NCI-H82 treated with DMSO at 0.1 percent for 48 hours (cell line): ENCODE results near the gene SLC39A10.
"Not testable (repeated sequence)": the region's sequence is repeated elsewhere in the genome, so short reads cannot be mapped to it uniquely, and the experiment has no call there.

Source experiments
- DNase-seq: peaks from one replicate; lab custom pipeline; 2025; ENCODE audit not compliant: unreplicated experiment; lab: John Stamatoyannopoulos, UW

SLC39A10 gene

GRCh38 chr2:195656859-195657633 is at the start of gene SLC39A10:
SLC39A10 (plus strand) TSS chr2:195657226; CDS start chr2:195680043, 22,817 bp downstream.
- DNase-seq, result peak; percentile 96

- DNase-seq, result no peak
Observed at GRCh38 chr2:195608768-195609454, 48.1 kb upstream of the SLC39A10 start.

GRCh38 chr2:195610717-195611116 is 46.3 kb upstream of the SLC39A10 start:
- no peak for DNase-seq

- no peak for DNase-seq
Observed at GRCh38 chr2:195612611-195613495, 44.2 kb upstream of the SLC39A10 start.

- DNase-seq, result no peak
Observed at GRCh38 chr2:195613922-195614321, 43.1 kb upstream of the SLC39A10 start.

- no peak for DNase-seq
Observed at GRCh38 chr2:195619590-195619989, 37.4 kb upstream of the SLC39A10 start.

- no peak for DNase-seq
Observed at GRCh38 chr2:195620501-195620900, 36.5 kb upstream of the SLC39A10 start.

- no peak for DNase-seq
Observed at GRCh38 chr2:195622966-195623365, 34.1 kb upstream of the SLC39A10 start.

- DNase-seq, result no peak
Observed at GRCh38 chr2:195626507-195626906, 30.5 kb upstream of the SLC39A10 start.

- DNase-seq, result no peak
Observed at GRCh38 chr2:195628666-195629065, 28.4 kb upstream of the SLC39A10 start.

- DNase-seq, result no peak
Observed at GRCh38 chr2:195632856-195633572, 24.0 kb upstream of the SLC39A10 start.

- DNase-seq, result no peak
Observed at GRCh38 chr2:195633573-195633870, 23.5 kb upstream of the SLC39A10 start.

- DNase-seq, result no peak
Observed at GRCh38 chr2:195633974-195634373, 23.1 kb upstream of the SLC39A10 start.

- no peak for DNase-seq
Observed at GRCh38 chr2:195636890-195637289, 20.1 kb upstream of the SLC39A10 start.

GRCh38 chr2:195638750-195639149 is 18.3 kb upstream of the SLC39A10 start:
- no peak for DNase-seq

- no peak for DNase-seq
Observed at GRCh38 chr2:195639238-195639858, 17.7 kb upstream of the SLC39A10 start.

- DNase-seq, result no peak
Observed at GRCh38 chr2:195639959-195640358, 17.1 kb upstream of the SLC39A10 start.

- DNase-seq, result no peak
Observed at GRCh38 chr2:195642027-195642678, 14.9 kb upstream of the SLC39A10 start.

- no peak for DNase-seq
Observed at GRCh38 chr2:195642679-195643068, 14.4 kb upstream of the SLC39A10 start.

GRCh38 chr2:195644708-195645107 is 12.3 kb upstream of the SLC39A10 start:
- not testable (repeated sequence) for DNase-seq
